RWPE2 (cell line): ENCODE measurements around the gene DYNC2H1.

ENCODE experiments used
- ATAC-seq: fragments of 200-7000 bp; cut with Tn5 transposase; 3 replicates; pipeline ENCODE4 v1.9.1; 2021; ENCODE audit warnings: low read depth
- DNase-seq: peaks from one replicate; pipeline ENCODE4 v3.0.0-alpha.2; 2020; ENCODE audit warnings: low spot score
- H3K27ac ChIP-seq: fragments of 450-650 bp; 2 replicates; pipeline ENCODE4 v1.5.1; 2017; ENCODE audit warnings: mild to moderate bottlenecking; ENCODE audit not compliant: poor library complexity, severe bottlenecking
- H3K27me3 ChIP-seq: fragments of 250-450 bp; sonication (Bioruptor Pico); 2 replicates; pipeline ENCODE4 v1.5.1; 2021; ENCODE audit warnings: mild to moderate bottlenecking, moderate library complexity; ENCODE audit not compliant: insufficient read depth, poor library complexity, severe bottlenecking
- H3K36me3 ChIP-seq: fragments of 250-450 bp; sonication (Bioruptor Pico); 2 replicates; pipeline ENCODE4 v1.5.1; 2020; ENCODE audit warnings: low read depth, mild to moderate bottlenecking, moderate library complexity
- H3K4me1 ChIP-seq: fragments of 250-450 bp; sonication (Bioruptor Pico); 2 replicates; pipeline ENCODE4 v1.5.1; 2021; ENCODE audit warnings: mild to moderate bottlenecking, moderate library complexity; ENCODE audit not compliant: insufficient read depth, poor library complexity, severe bottlenecking
- H3K4me3 ChIP-seq: fragments of 250-450 bp; sonication (Bioruptor Pico); 2 replicates; pipeline ENCODE4 v1.5.1; 2021; ENCODE audit warnings: mild to moderate bottlenecking, moderate library complexity; ENCODE audit not compliant: severe bottlenecking
- H3K9me3 ChIP-seq: fragments of 250-450 bp; sonication (Bioruptor Pico); 2 replicates; pipeline ENCODE4 v1.5.1; 2021; ENCODE audit warnings: mild to moderate bottlenecking, moderate library complexity; ENCODE audit not compliant: severe bottlenecking
- CTCF ChIP-seq: fragments of 450-650 bp; IDR thresholded peaks from one replicate; pipeline ENCODE4 v1.5.1; 2017; ENCODE audit warnings: mild to moderate bottlenecking, moderate library complexity; ENCODE audit not compliant: poor library complexity, severe bottlenecking

DYNC2H1 gene

GRCh38 chr11:103257360-103257759 lies 148.1 kb downstream of the DYNC2H1 start:
- ATAC-seq (peak; percentile 59; the same call in 2 of the 3 replicates), DNase-seq (no peak)
- Histone ChIP-seq H3K4me1 (no peaks in the 10 kb centered on the region), H3K9me3 (no peaks in the 10 kb centered on the region), H3K36me3 (peaks cover 45% of the 10 kb centered on the region), H3K4me3 (no peak overlapping the region), H3K27ac (no peak overlapping the region), H3K27me3 (no peaks in the 10 kb centered on the region)
- peak; percentile 47 for TF ChIP-seq CTCF

- ATAC-seq (no peak), DNase-seq (peak; percentile 42)
- Histone ChIP-seq H3K36me3 (peaks cover 6% of the 10 kb centered on the region; the same call in 1 of the 2 replicates), H3K4me3 (no peak overlapping the region), H3K9me3 (no peaks in the 10 kb centered on the region), H3K4me1 (no peaks in the 10 kb centered on the region), H3K27me3 (no peaks in the 10 kb centered on the region), H3K27ac (no peak overlapping the region)
- TF ChIP-seq CTCF, result no peak
Measured at GRCh38 chr11:103266167-103266831, 157.1 kb downstream of the DYNC2H1 start.

GRCh38 chr11:103272876-103273275 lies 163.7 kb downstream of the DYNC2H1 start:
- DNase-seq, result no peak
- TF ChIP-seq CTCF, result no peak

GRCh38 chr11:103274025-103274424 lies 164.8 kb downstream of the DYNC2H1 start:
- H3K4me1 ChIP-seq, result no peaks in the 10 kb centered on the region
- TF ChIP-seq CTCF, result no peak
- ATAC-seq, result no peak
- no peak for DNase-seq
- H3K9me3 ChIP-seq, result no peaks in the 10 kb centered on the region
- no peak overlapping the region for H3K4me3 ChIP-seq
- H3K27me3 ChIP-seq, result no peaks in the 10 kb centered on the region
- peaks cover 13% of the 10 kb centered on the region for H3K36me3 ChIP-seq
- no peak overlapping the region for H3K27ac ChIP-seq

More at GRCh38 chr11:103272876-103273275, 163.7 kb downstream of the DYNC2H1 start:
- Histone ChIP-seq H3K9me3 (no peaks in the 10 kb centered on the region), H3K27me3 (no peaks in the 10 kb centered on the region), H3K36me3 (peaks cover 15% of the 10 kb centered on the region), H3K27ac (no peak overlapping the region), H3K4me3 (no peak overlapping the region), H3K4me1 (no peaks in the 10 kb centered on the region)
- no peak for ATAC-seq

- H3K9me3 ChIP-seq, result no peaks in the 10 kb centered on the region
- peaks cover 7% of the 10 kb centered on the region for H3K4me1 ChIP-seq
- ATAC-seq (peak; percentile 69; the same call in 2 of the 3 replicates), DNase-seq (no peak)
- H3K27me3 ChIP-seq, result no peaks in the 10 kb centered on the region
- H3K27ac ChIP-seq, result no peak overlapping the region
- no peak for TF ChIP-seq CTCF
- H3K4me3 ChIP-seq, result no peak overlapping the region
- H3K36me3 ChIP-seq, result peaks cover 11% of the 10 kb centered on the region
Measured at GRCh38 chr11:103279821-103280220, 170.6 kb downstream of the DYNC2H1 start.
